IMR-90 (cell line): Measurements from ENCODE around the gene PTPRN2. TPM values are rescaled to one million over a fixed set of nuclear protein-coding genes. Genes with fewer than 3 reads are reported as not detected.

Experiments
- ATAC-seq: fragments of 200-7000 bp; cut with Tn5 transposase; 2 replicates; pipeline ENCODE4 v1.9.1; 2020; ENCODE audit warnings: low read depth, mild to moderate bottlenecking, moderate library complexity
- BruUV-seq: library from RNA; stranded (reverse); fragments of 400-500 nt; replicated peaks from 2 replicates; lab custom pipeline; 2021; lab: Mats Ljungman, UMichigan
- CTCF ChIA-PET: fragments of 300-600 bp; formaldehyde crosslinking; extraction: SDS; loops from one replicate; lab custom pipeline; 2021; ENCODE audit warnings: antibody characterized with exemption; lab: Yijun Ruan, JAX
- POLR2A ChIA-PET: fragments of 300-600 bp; sonication (Branson Sonifier 250); formaldehyde crosslinking; loops from one replicate; lab custom pipeline; 2022; ENCODE audit warnings: antibody characterized with exemption; ENCODE audit not compliant: unreplicated experiment; lab: Charles Lee
- DNase-seq: peaks from one replicate; pipeline ENCODE4 v3.0.0; 2013
- H2AFZ ChIP-seq: replicated peaks from 2 replicates; pipeline ENCODE3; 2013; ENCODE audit warnings: low read length, mild to moderate bottlenecking; ENCODE audit not compliant: poor library complexity
- H2AK5ac ChIP-seq: 2 replicates; pipeline ENCODE4 v1.6.1; 2013; ENCODE audit warnings: low read depth, low read length, inconsistent platforms
- H2AK9ac ChIP-seq: replicated peaks from 2 replicates; pipeline ENCODE3; 2013; ENCODE audit warnings: mild to moderate bottlenecking, low read depth, low read length, moderate library complexity; ENCODE audit not compliant: poor library complexity
- H2BK120ac ChIP-seq: 2 replicates; pipeline ENCODE4 v1.6.1; 2013; ENCODE audit warnings: low read depth, low read length, inconsistent platforms
- H2BK15ac ChIP-seq: 3 replicates; pipeline ENCODE4 v1.6.1; 2013; ENCODE audit warnings: low read depth, low read length, inconsistent platforms
- H2BK20ac ChIP-seq: 2 replicates; pipeline ENCODE4 v1.6.1; 2013; ENCODE audit warnings: low read depth, mild to moderate bottlenecking, inconsistent platforms, low read length, moderate library complexity
- H2BK5ac ChIP-seq: 2 replicates; pipeline ENCODE4 v1.6.1; 2013; ENCODE audit warnings: mild to moderate bottlenecking, low read depth, low read length, inconsistent platforms; ENCODE audit not compliant: poor library complexity, severe bottlenecking
- H3K14ac ChIP-seq: replicated peaks from 2 replicates; pipeline ENCODE4 v1.6.1; 2013; ENCODE audit warnings: low read depth, low read length, inconsistent platforms
- H3K18ac ChIP-seq: 2 replicates; pipeline ENCODE4 v1.6.1; 2013; ENCODE audit warnings: low read depth, low read length, control low read depth
- H3K23ac ChIP-seq: 2 replicates; pipeline ENCODE4 v1.6.1; 2013; ENCODE audit warnings: low read depth, low read length, inconsistent platforms
- H3K27ac ChIP-seq: 2 replicates; pipeline ENCODE4 v1.5.1; 2013; ENCODE audit warnings: mild to moderate bottlenecking, control low read depth, low read length; ENCODE audit not compliant: insufficient read depth
- H3K27me3 ChIP-seq: 2 replicates; pipeline ENCODE4 v1.6.1; 2013; ENCODE audit warnings: low read length; ENCODE audit not compliant: control insufficient read depth, insufficient read depth
- H3K36me3 ChIP-seq: 2 replicates; pipeline ENCODE4 v1.6.1; 2013; ENCODE audit warnings: low read length, mixed read lengths; ENCODE audit not compliant: control insufficient read depth, insufficient read depth
- H3K4ac ChIP-seq: 2 replicates; pipeline ENCODE4 v1.6.1; 2013; ENCODE audit warnings: low read depth, low read length, inconsistent platforms
- H3K4me1 ChIP-seq: 2 replicates; pipeline ENCODE4 v1.6.1; 2013; ENCODE audit warnings: low read length, mixed read lengths; ENCODE audit not compliant: control insufficient read depth, insufficient read depth
- H3K4me2 ChIP-seq: 2 replicates; pipeline ENCODE4 v1.6.1; 2013; ENCODE audit warnings: low read depth, mild to moderate bottlenecking, control low read depth, low read length, moderate library complexity
- H3K4me3 ChIP-seq: 2 replicates; pipeline ENCODE4 v1.5.1; 2013; ENCODE audit warnings: low read depth, mild to moderate bottlenecking, control low read depth, low read length, moderate library complexity; ENCODE audit not compliant: insufficient read depth
- H3K56ac ChIP-seq: 2 replicates; pipeline ENCODE4 v1.6.1; 2013; ENCODE audit warnings: low read length, inconsistent platforms; ENCODE audit not compliant: insufficient read depth; ENCODE audit errors: extremely low read depth
- H3K79me1 ChIP-seq, 2 experiments: 2 replicates each; pipeline ENCODE4 v1.6.1; 2013; ENCODE audit warnings: low read length in 2 of 2, inconsistent platforms in 1 of 2, low read depth in 1 of 2
- H3K9ac ChIP-seq: 2 replicates; pipeline ENCODE4 v1.6.1; 2013; ENCODE audit warnings: low read depth, low read length, control low read depth
- H3K9me1 ChIP-seq: 2 replicates; pipeline ENCODE4 v1.6.1; 2013; ENCODE audit warnings: low read length, inconsistent platforms; ENCODE audit not compliant: insufficient read depth
- H3K9me3 ChIP-seq: 2 replicates; pipeline ENCODE4 v1.6.1; 2013; ENCODE audit warnings: low read length; ENCODE audit not compliant: control insufficient read depth, insufficient read depth
- H4K20me1 ChIP-seq: 2 replicates; pipeline ENCODE4 v1.6.1; 2013; ENCODE audit warnings: low read length, inconsistent platforms; ENCODE audit not compliant: insufficient read depth
- H4K5ac ChIP-seq: 2 replicates; pipeline ENCODE4 v1.6.1; 2013; ENCODE audit warnings: mild to moderate bottlenecking, low read depth, low read length, control low read depth
- H4K8ac ChIP-seq, 2 experiments: 2 replicates each; pipeline ENCODE4 v1.6.1; 2013; ENCODE audit warnings: low read depth in 2 of 2, low read length in 2 of 2, control low read depth in 1 of 2, inconsistent platforms in 1 of 2
- H4K91ac ChIP-seq: 2 replicates; pipeline ENCODE4 v1.6.1; 2013; ENCODE audit warnings: low read depth, low read length, inconsistent platforms; ENCODE audit not compliant: insufficient read depth
- BHLHE40 ChIP-seq: fragments of 150-350 bp; IDR thresholded peaks from 2 replicates; pipeline ENCODE4 v1.6.1; 2016; ENCODE audit warnings: mild to moderate bottlenecking, low read depth, low read length
- CEBPB ChIP-seq: IDR thresholded peaks from 2 replicates; pipeline ENCODE4 v1.6.1; 2012; ENCODE audit warnings: low read depth, low read length, improper control_type of control experiment
- CTCF ChIP-seq: conservative IDR thresholded peaks from 2 replicates; pipeline ENCODE4 v1.5.1; 2012; ENCODE audit warnings: mild to moderate bottlenecking, low read depth, low read length, improper control_type of control experiment
- FOS ChIP-seq: fragments of 150-350 bp; IDR thresholded peaks from 2 replicates; pipeline ENCODE4 v1.6.1; 2016; ENCODE audit warnings: low read depth, low read length
- MAFK ChIP-seq: IDR thresholded peaks from 2 replicates; pipeline ENCODE4 v1.6.1; 2012; ENCODE audit warnings: low read depth, low read length, improper control_type of control experiment
- MAZ ChIP-seq: IDR thresholded peaks from 2 replicates; pipeline ENCODE4 v1.6.1; 2012; ENCODE audit warnings: low read depth, mild to moderate bottlenecking, low read length, improper control_type of control experiment, moderate library complexity, borderline replicate concordance
- MXI1 ChIP-seq: IDR thresholded peaks from 2 replicates; pipeline ENCODE4 v1.6.1; 2012; ENCODE audit warnings: low read depth, mild to moderate bottlenecking, low read length, moderate library complexity, borderline replicate concordance
- NFE2L2 ChIP-seq: fragments of 150-350 bp; IDR thresholded peaks from 2 replicates; pipeline ENCODE4 v1.6.1; 2016; ENCODE audit warnings: low read depth, mild to moderate bottlenecking, low read length
- POLR2A ChIP-seq: IDR thresholded peaks from 2 replicates; pipeline ENCODE4 v1.6.1; 2012; ENCODE audit warnings: mild to moderate bottlenecking, low read depth, low read length
- RCOR1 ChIP-seq: IDR thresholded peaks from 2 replicates; pipeline ENCODE4 v1.6.1; 2012; ENCODE audit warnings: mild to moderate bottlenecking, low read length, improper control_type of control experiment; ENCODE audit not compliant: insufficient replicate concordance
- SMC3 ChIP-seq: fragments of 150-350 bp; IDR thresholded peaks from 2 replicates; pipeline ENCODE4 v1.6.1; 2016; ENCODE audit warnings: low read depth, mild to moderate bottlenecking, antibody characterized with exemption, low read length, moderate library complexity
- WGBS, 2 experiments: methylation state at CpG; one replicate each; pipeline versions ENCODE4 v1.1.5 to v1.1.7; 2013; ENCODE audit warnings: missing lambda C conversion rate in 2 of 2; ENCODE audit not compliant: insufficient read length in 1 of 2; ENCODE audit errors: extremely low coverage in 2 of 2; 5-methylcytosine and 5-hydroxymethylcytosine counted together
- dilution Hi-C: fragments of 300-500 bp; cut with HindIII; formaldehyde crosslinking; loops from one replicate; pipeline ENCODE4 v1.14.3; 2018; ENCODE audit warnings: low sequenced_read_pairs; ENCODE audit not compliant: unreplicated experiment
- in situ Hi-C: fragments of 300-500 bp; cut with MboI; formaldehyde crosslinking; loops from 3 replicates; pipeline ENCODE4 v1.14.3; 2019; ENCODE audit warnings: low sequenced_read_pairs, inconsistent platforms, mixed read lengths
- intact Hi-C: fragments of 100-400 bp; cut with micrococcal nuclease; formaldehyde crosslinking; loops from 2 replicates; pipeline ENCODE4 v1.10.0; 2022
- polyA plus RNA-seq, 3 experiments: library from polyadenylated mRNA; depleted of rRNA; stranded (reverse); fragments of >200 nt; gene quantifications; 2 replicates each; pipeline ENCODE4 v1.2.3, GENCODE V29; 2012; ENCODE audit warnings: low replicate concordance in 1 of 3
- total RNA-seq: library from RNA; depleted of rRNA; stranded (reverse); fragments of >200 nt; gene quantifications from 2 replicates; pipeline ENCODE4 v1.2.3, GENCODE V29; 2012
- TF ChIP-seq, protein P1 (sequence below): fragments of 150-350 bp; IDR thresholded peaks from 2 replicates; pipeline ENCODE4 v1.6.1; 2017; ENCODE audit warnings: mild to moderate bottlenecking, antibody characterized with exemption, low read length, low read depth

The PTPRN2 gene
- total and polyA plus RNA-seq, 2 of the 4 experiments (the other 2 are of a cell fraction) = 0.03 TPM; not detected in 1

- no peak overlapping the region for H3K4me3 ChIP-seq
- H2BK120ac ChIP-seq = no peak overlapping the region
- ChIA-PET CTCF (no interaction called here), POLR2A (no interaction called here)
- no peak overlapping the region for H3K27ac ChIP-seq
- H3K4me1 ChIP-seq = no peaks in the 10 kb centered on the region
- no peaks in the 10 kb centered on the region for H4K20me1 ChIP-seq
- BruUV-seq = no TSS peak
- no peak overlapping the region for H3K14ac ChIP-seq
- DNase-seq (no peak), ATAC-seq (no peak)
- H2BK15ac ChIP-seq = no peak overlapping the region
- dilution Hi-C loops (no loop called here), intact Hi-C loops (no loop called here), in situ Hi-C loops (no loop called here)
- H4K91ac ChIP-seq = no peak overlapping the region
- no peak overlapping the region for H2BK5ac ChIP-seq
- H4K5ac ChIP-seq = no peak overlapping the region
- H3K9me1 ChIP-seq = no peaks in the 10 kb centered on the region
- no peak overlapping the region for H3K9ac ChIP-seq
- TF ChIP-seq POLR2A (no peak), MAFK (no peak), FOS (no peak), NFE2L2 (no peak), MAZ (no peak), SMC3 (no peak), RCOR1 (no peak), CTCF (no peak), CEBPB (no peak), BHLHE40 (no peak), MXI1 (no peak)
- TF ChIP-seq, protein P1, sequence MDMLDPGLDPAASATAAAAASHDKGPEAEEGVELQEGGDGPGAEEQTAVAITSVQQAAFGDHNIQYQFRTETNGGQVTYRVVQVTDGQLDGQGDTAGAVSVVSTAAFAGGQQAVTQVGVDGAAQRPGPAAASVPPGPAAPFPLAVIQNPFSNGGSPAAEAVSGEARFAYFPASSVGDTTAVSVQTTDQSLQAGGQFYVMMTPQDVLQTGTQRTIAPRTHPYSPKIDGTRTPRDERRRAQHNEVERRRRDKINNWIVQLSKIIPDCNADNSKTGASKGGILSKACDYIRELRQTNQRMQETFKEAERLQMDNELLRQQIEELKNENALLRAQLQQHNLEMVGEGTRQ = no peak
- H4K8ac ChIP-seq = no peak overlapping the region
- no peak overlapping the region for H3K4ac ChIP-seq
- no peak overlapping the region for H3K23ac ChIP-seq
- no peak overlapping the region for H2AK9ac ChIP-seq
- peaks cover 60% of the 10 kb centered on the region for H3K9me3 ChIP-seq
- no peaks in the 10 kb centered on the region for H3K27me3 ChIP-seq
- H3K4me2 ChIP-seq = no peak overlapping the region
- no peak overlapping the region for H2BK20ac ChIP-seq
- H2AFZ ChIP-seq = no peak overlapping the region
- no peaks in the 10 kb centered on the region for H3K79me1 ChIP-seq
- no peaks in the 10 kb centered on the region for H3K36me3 ChIP-seq
- H3K56ac ChIP-seq = no peak overlapping the region
- WGBS, 2 experiments = 75% methylated on average over 6 of the region's 14 CpGs; no CpG with 5 or more reads in 1 of the 2 experiments
- H3K18ac ChIP-seq = no peak overlapping the region
- no peak overlapping the region for H2AK5ac ChIP-seq
These were observed 643.6 kb downstream of the PTPRN2 start for GRCh38 chr7:157944051-157944450.
